H1 (cell line): ENCODE data around the gene THADA.

ENCODE experiments used
- BRCA1 ChIP-seq: IDR thresholded peaks from 2 replicates; pipeline ENCODE4 v1.6.1; 2012; ENCODE audit warnings: low read depth, low read length, improper control_type of control experiment
- EP300 ChIP-seq, 2 experiments: IDR thresholded peaks; 1 replicate in 1 of 2; 2 replicates in 1 of 2; pipeline ENCODE4 v1.6.1; 2011 to 2012; ENCODE audit warnings: low read depth in 2 of 2, low read length in 2 of 2, mild to moderate bottlenecking in 2 of 2, borderline replicate concordance in 1 of 2, inconsistent platforms in 1 of 2, moderate library complexity in 1 of 2
- EZH2 ChIP-seq: fragments of 200-600 bp; sonication (generic); IDR thresholded peaks from 2 replicates; pipeline ENCODE4 v1.7.1; 2012; ENCODE audit warnings: low read depth, mild to moderate bottlenecking, moderate library complexity, low read length, inconsistent platforms; ENCODE audit not compliant: severe bottlenecking
- JUND ChIP-seq: IDR thresholded peaks from 2 replicates; pipeline ENCODE4 v1.6.1; 2011; ENCODE audit warnings: mild to moderate bottlenecking, improper control_type of control experiment, low read length
- KDM4A ChIP-seq: IDR thresholded peaks from one replicate; pipeline ENCODE4 v1.7.1; 2012; ENCODE audit warnings: low read depth, mild to moderate bottlenecking, moderate library complexity, low read length, inconsistent platforms; ENCODE audit not compliant: severe bottlenecking
- MAFK ChIP-seq: IDR thresholded peaks from 2 replicates; pipeline ENCODE4 v1.6.1; 2012; ENCODE audit warnings: low read depth, mild to moderate bottlenecking, improper control_type of control experiment, low read length
- POLR2A ChIP-seq, 2 experiments: IDR thresholded peaks; 1 replicate in 1 of 2; 2 replicates in 1 of 2; pipeline ENCODE4 v1.6.1; 2011; ENCODE audit warnings: low read depth in 2 of 2, low read length in 2 of 2, mild to moderate bottlenecking in 2 of 2; ENCODE audit errors: control extremely low read depth in 1 of 2
- POLR2AphosphoS5 ChIP-seq: IDR thresholded peaks from 2 replicates; pipeline ENCODE4 v1.6.1; 2011; ENCODE audit warnings: low read depth, low read length
- SIN3A ChIP-seq, 2 experiments: IDR thresholded peaks in 1 of 2; conservative IDR thresholded peaks in 1 of 2; 2 replicates each; pipeline ENCODE4 v1.6.1; 2011 to 2012; ENCODE audit warnings: low read length in 2 of 2, improper control_type of control experiment in 1 of 2, low read depth in 1 of 2, mild to moderate bottlenecking in 1 of 2
- TAF1 ChIP-seq: IDR thresholded peaks from 2 replicates; pipeline ENCODE4 v1.6.1; 2011; ENCODE audit warnings: mild to moderate bottlenecking, low read depth, low read length
- YY1 ChIP-seq: IDR thresholded peaks from 2 replicates; pipeline ENCODE4 v1.6.1; 2011; ENCODE audit warnings: low read depth, mild to moderate bottlenecking, low read length
- TF ChIP-seq, protein P1 (sequence below): IDR thresholded peaks from 2 replicates; pipeline ENCODE4 v1.6.1; 2012; ENCODE audit warnings: inconsistent platforms

DNA sequence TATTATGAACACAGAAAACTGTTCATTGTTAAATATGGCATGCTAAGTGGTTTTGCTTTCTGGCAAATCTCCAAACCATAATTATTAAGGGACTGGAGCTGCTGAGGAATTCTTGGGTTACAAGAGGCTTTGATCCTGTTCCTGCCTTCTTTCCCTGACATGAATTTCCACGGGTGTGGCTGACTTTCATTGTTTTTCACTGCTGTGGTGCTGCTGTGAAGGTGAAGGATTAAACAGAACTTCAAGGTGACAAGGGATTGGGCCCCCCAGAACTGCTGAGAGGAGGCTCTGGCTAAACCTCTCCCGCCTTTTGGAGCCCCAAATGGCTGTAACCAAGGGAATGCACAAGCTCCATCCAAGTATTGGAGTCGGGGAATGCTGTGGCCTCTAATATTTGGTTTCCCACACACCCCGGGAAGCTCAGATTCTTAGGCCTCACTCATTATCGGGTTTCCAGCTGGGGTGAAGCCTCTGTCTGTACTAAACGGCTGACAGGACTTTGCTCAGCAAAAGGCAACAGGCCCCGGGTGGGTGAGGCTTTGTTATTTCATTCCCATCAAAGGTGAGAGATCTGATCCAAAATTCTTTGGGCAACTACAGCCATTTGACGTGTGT lies 340.4 kb downstream of the THADA start:
- TF ChIP-seq SIN3A (conservative IDR thresholded peaks at IDR 0.05 in 1 of 2, IDR thresholded peaks at IDR 0.05 in 1 of 2; ENCODE audit: low read depth in 1 of 2, low read length in 2 of 2) (no peak), TAF1 (no peak), BRCA1 (no peak), JUND (no peak), KDM4A (no peak), POLR2AphosphoS5 (no peak), YY1 (no peak), EP300 (IDR thresholded peaks at IDR 0.05; ENCODE audit: borderline replicate concordance in 1 of 2, low read depth in 2 of 2, low read length in 2 of 2) (no peak), EZH2 (no peak), POLR2A (IDR thresholded peaks at IDR 0.05; ENCODE audit: control extremely low read depth in 1 of 2, low read depth in 2 of 2, low read length in 2 of 2) (no peak), MAFK (no peak)
- TF ChIP-seq, protein P1, sequence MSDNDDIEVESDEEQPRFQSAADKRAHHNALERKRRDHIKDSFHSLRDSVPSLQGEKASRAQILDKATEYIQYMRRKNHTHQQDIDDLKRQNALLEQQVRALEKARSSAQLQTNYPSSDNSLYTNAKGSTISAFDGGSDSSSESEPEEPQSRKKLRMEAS, result no peak
